NCI-H2029 (cell line): ENCODE measurements around the gene NEXN.

Experiments
- DNase-seq: peaks from one replicate; lab custom pipeline; 2025; lab: John Stamatoyannopoulos, UW

NEXN gene

GRCh38 chr1:77888081-77888780 lies at the start of gene NEXN:
Gene NEXN, plus strand, starts transcription at chr1:77888624. Its CDS starts 27,483 bp downstream, at chr1:77916107.
- no peak for DNase-seq

- no peak for DNase-seq
These were observed 46.9 kb upstream of the NEXN start for GRCh38 chr1:77841574-77841973.

- no peak for DNase-seq
These were observed 42.5 kb upstream of the NEXN start for GRCh38 chr1:77845951-77846350.

- DNase-seq, result no peak
These were observed 41.5 kb upstream of the NEXN start for GRCh38 chr1:77846966-77847365.

GRCh38 chr1:77847621-77848080 lies 40.8 kb upstream of the NEXN start:
- DNase-seq, result no peak

GRCh38 chr1:77850082-77850481 lies 38.3 kb upstream of the NEXN start:
- no peak for DNase-seq

GRCh38 chr1:77857552-77857951 lies 30.9 kb upstream of the NEXN start:
- no peak for DNase-seq

- no peak for DNase-seq
These were observed 29.7 kb upstream of the NEXN start for GRCh38 chr1:77858725-77859124.

- DNase-seq, result no peak
These were observed 29.2 kb upstream of the NEXN start for GRCh38 chr1:77859248-77859647.

GRCh38 chr1:77866296-77866695 lies 22.1 kb upstream of the NEXN start:
- DNase-seq, result no peak

- no peak for DNase-seq
These were observed 15.8 kb upstream of the NEXN start for GRCh38 chr1:77872645-77873044.

- no peak for DNase-seq
These were observed 15.0 kb upstream of the NEXN start for GRCh38 chr1:77873461-77873860.

- no peak for DNase-seq
These were observed 13.5 kb upstream of the NEXN start for GRCh38 chr1:77874804-77875445.

GRCh38 chr1:77876884-77877283 lies 11.5 kb upstream of the NEXN start:
- DNase-seq, result no peak

- DNase-seq, result no peak
These were observed 7.4 kb upstream of the NEXN start for GRCh38 chr1:77881061-77881460.

GRCh38 chr1:77882411-77882810 lies 6.0 kb upstream of the NEXN start:
- DNase-seq, result no peak

GRCh38 chr1:77888781-77889642 lies 588 bp downstream of the NEXN start:
- DNase-seq, result no peak

GRCh38 chr1:77889671-77890070 lies 1.2 kb downstream of the NEXN start:
- no peak for DNase-seq

GRCh38 chr1:77891200-77891599 lies 2.8 kb downstream of the NEXN start:
- no peak for DNase-seq

- no peak for DNase-seq
These were observed 11.4 kb downstream of the NEXN start for GRCh38 chr1:77899647-77900320.

GRCh38 chr1:77900687-77901293 lies 12.4 kb downstream of the NEXN start:
- no peak for DNase-seq

- no peak for DNase-seq
These were observed 17.2 kb downstream of the NEXN start for GRCh38 chr1:77905603-77906002.
